CD4-positive, alpha-beta T cell (primary cell): Measurements from ENCODE around the gene FREM2. TPM values are rescaled to one million over a fixed set of nuclear protein-coding genes. Genes with fewer than 3 reads are reported as not detected.

Source experiments
- ATAC-seq: fragments of 200-7000 bp; cut with Tn5 transposase; one replicate; pipeline ENCODE4 v1.10.0; 2022; ENCODE audit warnings: mild to moderate bottlenecking; ENCODE audit not compliant: poor library complexity
- CTCF ChIA-PET: fragments of 350-600 bp; sonication (Branson Sonifier 250); formaldehyde crosslinking; loops from one replicate; lab custom pipeline; 2021; ENCODE audit warnings: antibody characterized with exemption, inconsistent platforms; lab: Charles Lee
- POLR2A ChIA-PET: fragments of 350-600 bp; sonication (Branson Sonifier 250); formaldehyde crosslinking; loops from one replicate; lab custom pipeline; 2021; ENCODE audit warnings: antibody characterized with exemption, inconsistent platforms; lab: Charles Lee
- DNase-seq, 14 experiments: peaks; one replicate each; pipeline ENCODE4 v3.0.0-alpha.2; 2013 to 2020; ENCODE audit warnings: mixed read lengths in 2 of 14
- H3K27ac ChIP-seq, 2 donors: one replicate each; pipeline versions ENCODE4 v1.5.1 to v1.7.0; 2013; ENCODE audit warnings: low read length in 2 of 2, low read depth in 1 of 2, mild to moderate bottlenecking in 1 of 2
- H3K27me3 ChIP-seq, 2 experiments: 1 replicate in 1 of 2; 2 replicates in 1 of 2; pipeline versions ENCODE4 v1.6.1 to v1.7.0; 2013; ENCODE audit warnings: low read length in 2 of 2, control low read depth in 1 of 2, mild to moderate bottlenecking in 1 of 2, moderate library complexity in 1 of 2; ENCODE audit not compliant: insufficient read depth in 2 of 2, control insufficient read depth in 1 of 2
- H3K36me3 ChIP-seq: one replicate; pipeline ENCODE4 v1.6.1; 2013; ENCODE audit warnings: low read length, control low read depth; ENCODE audit not compliant: insufficient read depth
- H3K4me1 ChIP-seq: one replicate; pipeline ENCODE4 v1.6.1; 2013; ENCODE audit warnings: low read length, control low read depth; ENCODE audit not compliant: insufficient read depth
- H3K4me3 ChIP-seq: one replicate; pipeline ENCODE4 v1.5.1; 2013; ENCODE audit warnings: mild to moderate bottlenecking, low read length, moderate library complexity
- H3K9me3 ChIP-seq, 2 experiments: 1 replicate in 1 of 2; 2 replicates in 1 of 2; pipeline versions ENCODE4 v1.6.1 to v1.7.0; 2013; ENCODE audit warnings: low read length in 2 of 2, mild to moderate bottlenecking in 2 of 2, control low read depth in 1 of 2, moderate library complexity in 1 of 2; ENCODE audit not compliant: control insufficient read depth in 1 of 2, insufficient read depth in 1 of 2
- H3K27ac Mint-ChIP-seq: one replicate; pipeline ENCODE4 v1.8.0; 2020; ENCODE audit warnings: mixed read lengths
- H3K27me3 Mint-ChIP-seq: one replicate; pipeline ENCODE4 v1.8.0; 2021; ENCODE audit warnings: mixed read lengths
- H3K36me3 Mint-ChIP-seq: one replicate; pipeline ENCODE4 v1.8.0; 2021; ENCODE audit warnings: low read depth, mixed read lengths
- H3K4me1 Mint-ChIP-seq: one replicate; pipeline ENCODE4 v1.8.0; 2021; ENCODE audit warnings: low read depth, mixed read lengths
- H3K4me3 Mint-ChIP-seq: one replicate; pipeline ENCODE4 v1.8.0; 2020; ENCODE audit warnings: mild to moderate bottlenecking, mixed read lengths
- H3K9me3 Mint-ChIP-seq: one replicate; pipeline ENCODE4 v1.8.0; 2020; ENCODE audit warnings: mixed read lengths
- CTCF ChIP-seq: fragments of 200-600 bp; IDR thresholded peaks from one replicate; pipeline ENCODE4 v1.8.0; 2022; ENCODE audit warnings: antibody characterized with exemption, mild to moderate bottlenecking
- intact Hi-C, 2 experiments: fragments of 100-400 bp; cut with DNase I in 1 of 2; cut with micrococcal nuclease in 1 of 2; formaldehyde crosslinking; loops; one replicate each; pipeline versions ENCODE4 v1.15.1 to v1.9.0; 2023 to 2025; cut with DNase I, micrococcal nuclease
- polyA plus RNA-seq, 2 donors: library from polyadenylated mRNA; unstranded; fragments of 120-200 nt; gene quantifications; one replicate each; pipeline ENCODE4 v1.2.1, GENCODE V29; 2013
- total RNA-seq, 174 experiments: library from RNA in 2 of 174; stranded (reverse) in 2 of 174; gene quantifications; one replicate each; pipeline ENCODE4 v1.2.3 and lab custom pipeline; 2021 to 2026

FREM2 gene
- total RNA-seq: not detected
- polyA plus RNA-seq (2013, experiment 1 of 2): not detected
- 0.24 TPM for polyA plus RNA-seq (2013, experiment 2 of 2)
- total RNA-seq (lab: John Stamatoyannopoulos, UW): 0 to 0.13 (median 0) reads per million in 172 experiments

- ChIA-PET CTCF (no interaction called here), POLR2A (no interaction called here)
- Mint-ChIP-seq H3K27me3 (peaks cover 27% of the 10 kb centered on the region), H3K4me1 (no peaks in the 10 kb centered on the region), H3K9me3 (peaks cover 3% of the 10 kb centered on the region), H3K27ac (no peak within 1 kb of the TSS), H3K4me3 (no peak within 1 kb of the TSS), H3K36me3 (no peaks in the 10 kb centered on the region)
- TF ChIP-seq CTCF: no peak
- H3K27ac ChIP-seq: no peak within 1 kb of the TSS
- H3K9me3 ChIP-seq: peaks cover 0 to 18% of the 10 kb centered on the region in 2 experiments
- H3K4me1 ChIP-seq: no peaks in the 10 kb centered on the region
- no peak for ATAC-seq
- no peak within 1 kb of the TSS for H3K4me3 ChIP-seq
- DNase-seq: no peak
- H3K27me3 ChIP-seq: peaks cover 20 to 22% of the 10 kb centered on the region in 2 experiments
- no peaks in the 10 kb centered on the region for H3K36me3 ChIP-seq
- intact Hi-C loops: no loop called here
Measured at GRCh38 chr13:38686577-38687245, at the start of gene FREM2. Gene FREM2 (plus strand): TSS chr13:38687077. CDS start chr13:38687345, 268 bp downstream.

GRCh38 chr13:38637576-38637975, 49.3 kb upstream of the FREM2 start:
- CTCF ChIA-PET: no interaction called here
- DNase-seq (no peak), ATAC-seq (no peak)
- Histone ChIP-seq H3K36me3 (no peaks in the 10 kb centered on the region), H3K27me3 (no peaks in the 10 kb centered on the region), H3K4me3 (no peak overlapping the region), H3K4me1 (no peaks in the 10 kb centered on the region), H3K27ac (no peak overlapping the region), H3K9me3 (peaks cover 0 to 3% of the 10 kb centered on the region in 2 experiments)
- Mint-ChIP-seq H3K27ac (no peak overlapping the region), H3K9me3 (no peaks in the 10 kb centered on the region), H3K4me1 (no peaks in the 10 kb centered on the region), H3K27me3 (peaks cover 15% of the 10 kb centered on the region), H3K36me3 (no peaks in the 10 kb centered on the region), H3K4me3 (no peak overlapping the region)
- no peak for TF ChIP-seq CTCF
- intact Hi-C loops: no loop called here
- POLR2A ChIA-PET: no interaction called here

- Histone ChIP-seq H3K4me3 (no peak overlapping the region), H3K9me3 (peaks cover 0 to 3% of the 10 kb centered on the region in 2 experiments), H3K4me1 (no peaks in the 10 kb centered on the region), H3K27ac (no peak overlapping the region), H3K36me3 (no peaks in the 10 kb centered on the region), H3K27me3 (no peaks in the 10 kb centered on the region)
- Mint-ChIP-seq H3K4me3 (no peak overlapping the region), H3K4me1 (no peaks in the 10 kb centered on the region), H3K27ac (no peak overlapping the region), H3K9me3 (no peaks in the 10 kb centered on the region), H3K36me3 (no peaks in the 10 kb centered on the region), H3K27me3 (peaks cover under 1% of the 10 kb centered on the region)
- ChIA-PET CTCF (no interaction called here), POLR2A (no interaction called here)
- DNase-seq (no peak), ATAC-seq (no peak)
- intact Hi-C loops: no loop called here
- TF ChIP-seq CTCF: no peak
Measured at GRCh38 chr13:38641164-38641948, 45.5 kb upstream of the FREM2 start.
